CD1c-positive myeloid dendritic cell (primary cell): ENCODE data around the gene RBM20.
"Not testable (repeated sequence)": the region's sequence is repeated elsewhere in the genome, so short reads cannot be mapped to it uniquely, and the experiment has no call there.

Experiments used
- DNase-seq: peaks from one replicate; pipeline ENCODE4 v3.0.0-alpha.2; 2016; ENCODE audit errors: extremely low spot score

The RBM20 gene

GRCh38 chr10:110648692-110649346, 4.7 kb downstream of the RBM20 start:
- DNase-seq = no peak

GRCh38 chr10:110649347-110650264, 5.5 kb downstream of the RBM20 start:
- DNase-seq = no peak

GRCh38 chr10:110650265-110650668, 6.1 kb downstream of the RBM20 start:
- no peak for DNase-seq

- no peak for DNase-seq
Measured at GRCh38 chr10:110651044-110651958, 7.2 kb downstream of the RBM20 start.

- no peak for DNase-seq
Measured at GRCh38 chr10:110652475-110653118, 8.5 kb downstream of the RBM20 start.

GRCh38 chr10:110655320-110655719, 11.2 kb downstream of the RBM20 start:
- DNase-seq = no peak

GRCh38 chr10:110656612-110657011, 12.5 kb downstream of the RBM20 start:
- DNase-seq = no peak

- no peak for DNase-seq
Measured at GRCh38 chr10:110657973-110658691, 14.0 kb downstream of the RBM20 start.

GRCh38 chr10:110659558-110659957, 15.4 kb downstream of the RBM20 start:
- no peak for DNase-seq

- DNase-seq = not testable (repeated sequence)
Measured at GRCh38 chr10:110660289-110660688, 16.2 kb downstream of the RBM20 start.

GRCh38 chr10:110661292-110661691, 17.2 kb downstream of the RBM20 start:
- no peak for DNase-seq

- no peak for DNase-seq
Measured at GRCh38 chr10:110664483-110665420, 20.6 kb downstream of the RBM20 start.

GRCh38 chr10:110666259-110666658, 22.1 kb downstream of the RBM20 start:
- DNase-seq = not testable (repeated sequence)

- no peak for DNase-seq
Measured at GRCh38 chr10:110666673-110667072, 22.5 kb downstream of the RBM20 start.

- DNase-seq = no peak
Measured at GRCh38 chr10:110667620-110668343, 23.6 kb downstream of the RBM20 start.

GRCh38 chr10:110668443-110668842, 24.3 kb downstream of the RBM20 start:
- DNase-seq = no peak

- no peak for DNase-seq
Measured at GRCh38 chr10:110670335-110670734, 26.2 kb downstream of the RBM20 start.

GRCh38 chr10:110671788-110672579, 27.8 kb downstream of the RBM20 start:
- peak; percentile 80 for DNase-seq
